ENCODE data around the gene EFNB3.

Gene EFNB3

DNA sequence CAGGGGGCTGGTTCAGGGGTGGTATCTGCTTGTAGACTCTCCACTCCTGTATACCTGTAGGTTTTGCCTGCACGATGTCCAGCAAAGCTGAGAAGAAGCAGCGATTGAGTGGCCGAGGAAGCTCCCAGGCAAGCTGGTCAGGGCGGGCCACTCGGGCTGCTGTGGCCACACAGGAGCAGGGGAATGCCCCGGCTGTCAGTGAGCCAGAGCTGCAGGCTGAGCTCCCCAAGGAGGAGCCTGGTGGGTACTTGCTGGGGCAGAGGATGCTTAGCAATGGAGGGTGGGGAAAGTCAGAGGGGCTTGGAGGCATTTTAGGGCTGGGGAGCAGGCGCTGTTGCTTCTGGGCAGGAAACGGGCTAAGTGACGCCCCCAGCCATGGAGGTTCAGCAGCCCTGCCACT, 14.7 kb downstream of the EFNB3 start:
- no peak for DNase-seq

DNA sequence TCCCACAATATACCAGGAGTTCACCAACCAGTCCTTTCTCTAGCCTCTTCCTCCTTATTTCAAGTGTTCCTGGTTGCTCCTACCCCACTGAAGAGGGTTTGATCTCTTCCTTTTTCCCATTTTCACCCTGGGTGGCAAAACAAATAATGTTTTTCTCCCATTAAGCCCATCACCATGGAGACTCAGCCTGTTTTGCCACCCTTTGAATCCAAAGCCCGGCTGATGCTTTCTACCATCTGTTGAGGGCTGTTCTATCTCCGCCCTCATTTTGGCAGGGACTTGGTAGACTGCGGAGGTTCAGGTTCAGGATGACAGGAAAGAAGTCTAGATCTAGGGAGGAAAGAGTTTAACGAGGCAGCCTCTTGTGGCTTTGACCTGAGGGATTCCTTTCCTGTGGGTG, 15.1 kb downstream of the EFNB3 start:
- no peak for DNase-seq

DNA sequence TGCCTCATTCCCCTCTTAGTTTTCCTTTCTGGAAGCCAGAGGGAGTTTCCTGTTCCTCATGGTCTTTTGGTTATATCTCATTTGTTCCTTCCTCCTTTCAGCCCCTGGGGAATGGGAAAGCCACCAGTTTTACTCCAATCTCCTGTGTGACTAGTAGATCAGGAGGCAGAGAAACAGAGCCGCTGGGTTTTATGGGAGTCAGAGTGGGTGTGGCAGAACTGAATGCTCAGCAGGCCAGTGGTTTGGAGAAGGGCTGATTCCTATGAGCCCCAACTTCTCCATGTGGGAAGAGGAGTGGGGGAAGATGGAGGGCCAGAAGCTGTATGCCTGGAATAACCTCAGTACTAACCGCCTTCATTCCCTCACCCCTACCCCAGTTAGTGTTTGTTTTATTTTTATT, 16.6 kb downstream of the EFNB3 start:
- no peak for DNase-seq

DNA sequence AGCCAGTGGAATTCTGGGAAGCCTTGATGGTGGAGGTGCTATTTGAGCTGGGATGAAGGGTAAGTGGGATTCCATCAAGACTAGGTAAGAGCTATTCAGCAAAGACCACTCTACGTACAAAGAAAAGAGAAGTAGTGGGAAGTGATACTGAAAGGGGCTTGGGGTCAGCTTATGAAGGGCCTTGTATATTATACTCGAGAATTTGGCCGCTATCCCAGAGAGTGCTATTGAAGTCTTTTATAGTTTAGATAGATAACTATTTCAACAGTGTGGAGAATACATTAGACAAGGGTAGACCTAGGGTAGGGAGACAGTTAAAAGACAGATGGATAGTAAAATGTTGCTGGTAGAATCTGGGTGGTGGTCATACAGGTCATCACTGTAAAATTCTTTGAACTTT, 22.9 kb downstream of the EFNB3 start:
- DNase-seq, result no peak

DNA sequence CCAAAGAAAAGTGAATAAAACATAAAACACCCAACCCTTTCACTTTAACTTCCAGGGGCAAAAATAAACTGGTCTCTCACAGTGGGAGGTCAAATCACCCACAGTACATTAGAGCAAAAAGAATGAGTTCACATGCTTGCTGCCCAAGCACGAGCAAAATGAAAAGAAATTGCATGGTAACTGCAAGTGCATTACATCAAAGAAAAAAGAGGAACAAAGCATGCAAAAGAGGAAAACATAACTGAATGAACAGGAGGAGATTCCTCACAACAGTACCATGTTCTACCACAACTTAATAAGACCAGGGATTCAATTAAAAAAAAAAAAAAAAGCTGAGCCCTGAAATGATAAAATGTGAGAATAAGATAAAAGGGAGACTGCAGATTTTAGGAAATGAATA, 24.8 kb downstream of the EFNB3 start:
- DNase-seq, result no peak

DNA sequence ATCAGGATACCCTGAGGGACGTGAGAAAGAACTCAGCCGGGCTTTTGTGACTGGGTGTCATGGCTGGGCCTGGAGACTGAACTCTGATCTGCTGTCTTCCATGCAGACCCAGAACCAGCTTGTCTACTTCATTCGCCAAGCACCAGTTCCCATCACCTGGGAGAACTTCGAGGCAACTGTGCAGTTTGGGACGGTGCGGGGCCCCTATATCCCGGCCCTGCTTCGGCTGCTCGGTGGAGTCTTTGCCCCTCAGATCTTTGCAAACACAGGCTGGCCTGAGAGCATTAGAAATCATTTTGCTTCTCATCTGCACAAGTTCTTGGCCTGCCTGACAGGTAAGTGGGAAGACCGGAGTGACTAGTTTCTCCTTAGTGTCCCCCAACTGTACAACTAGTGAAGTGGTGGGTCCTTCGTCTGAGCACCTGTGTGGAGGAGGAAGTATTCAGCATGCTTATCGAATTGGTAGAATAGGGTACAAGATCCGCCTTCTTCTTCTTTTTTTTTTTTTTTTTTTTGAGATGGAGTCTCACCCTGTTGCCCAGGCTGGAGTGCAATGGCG, 28.1 kb downstream of the EFNB3 start:
- DNase-seq, result no peak

DNA sequence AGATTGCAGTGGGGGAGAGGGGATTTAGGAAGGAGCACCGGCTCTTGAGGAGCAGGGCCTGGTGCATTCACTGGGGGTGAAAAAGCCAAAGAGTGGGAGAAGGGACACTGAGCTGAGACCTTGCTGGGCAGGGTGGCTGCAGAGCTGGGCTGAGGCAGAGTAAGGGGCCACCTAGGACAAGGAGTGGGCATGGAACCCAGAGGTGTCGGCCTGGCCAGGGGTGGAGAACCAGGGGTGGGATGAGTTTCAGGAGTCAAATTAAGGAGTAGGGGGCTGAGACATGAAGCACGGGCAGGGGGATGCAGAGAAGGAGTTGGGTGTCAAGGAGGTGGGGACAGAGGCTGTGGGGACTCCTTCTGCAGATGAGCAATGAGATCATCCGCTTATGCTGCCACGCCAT, 32.6 kb downstream of the EFNB3 start:
- DNase-seq, result no peak

DNA sequence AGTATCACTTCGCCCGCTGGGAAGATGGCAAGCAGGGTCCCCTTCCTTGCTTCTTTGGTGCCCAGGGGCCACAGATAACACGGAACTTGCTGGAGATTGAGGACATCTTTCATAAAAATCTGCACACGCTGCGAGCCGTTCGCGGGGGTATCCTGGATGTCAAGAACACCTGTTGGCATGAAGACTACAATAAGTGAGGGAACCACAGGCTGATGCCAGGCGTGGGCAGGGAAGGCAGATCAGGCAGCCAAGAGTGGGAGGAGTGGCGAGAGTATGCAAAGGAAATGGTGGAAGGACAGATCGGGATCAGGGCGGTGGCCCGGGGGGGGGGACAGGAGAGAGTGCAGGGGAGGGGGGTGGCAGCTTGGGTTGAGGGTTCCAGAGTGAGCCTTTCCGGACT, 34.7 kb downstream of the EFNB3 start:
- DNase-seq, result no peak

DNA sequence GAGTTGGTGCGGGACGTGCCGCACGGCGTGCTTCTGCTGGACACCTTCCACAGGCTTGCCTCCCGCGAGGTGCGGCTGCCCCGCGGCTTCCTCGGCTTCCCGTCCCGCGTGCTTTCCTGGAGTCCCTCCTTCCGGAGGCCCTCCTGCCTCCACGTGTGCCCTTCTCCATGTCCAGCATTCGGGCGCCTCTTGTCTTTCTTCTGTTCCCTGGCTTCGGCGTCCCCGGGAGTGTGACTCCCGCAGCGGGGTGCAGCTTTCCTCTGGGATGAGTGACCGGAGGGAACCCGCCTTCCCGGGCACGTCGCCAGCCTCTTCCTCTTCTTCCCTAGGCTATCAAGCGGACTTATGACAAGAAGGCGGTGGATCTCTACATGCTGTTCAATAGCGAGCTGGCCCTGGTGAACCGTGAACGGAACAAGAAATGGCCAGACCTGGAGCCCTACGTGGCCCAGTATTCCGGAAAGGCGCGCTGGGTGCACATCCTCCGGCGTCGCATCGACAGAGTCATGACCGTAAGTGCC, 35.5 kb downstream of the EFNB3 start:
- DNase-seq, result no peak

DNA sequence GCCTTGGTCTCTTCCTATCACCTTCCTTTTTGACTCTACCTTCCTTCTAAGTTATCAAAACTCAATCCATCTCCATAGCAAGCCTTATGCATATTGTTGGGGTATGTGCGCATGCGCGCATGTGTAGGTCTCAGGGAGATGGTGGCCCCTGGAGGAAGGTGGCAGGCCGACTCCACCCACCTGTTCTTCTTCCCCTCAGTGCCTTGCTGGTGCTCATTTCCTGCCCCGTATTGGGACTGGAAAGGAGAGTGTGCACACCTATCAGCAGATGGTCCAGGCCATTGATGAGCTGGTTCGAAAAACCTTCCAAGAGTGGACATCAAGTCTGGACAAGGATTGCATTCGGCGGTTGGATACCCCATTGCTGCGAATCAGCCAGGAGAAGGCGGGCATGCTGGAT, 37.7 kb downstream of the EFNB3 start:
- DNase-seq, result no peak

DNA sequence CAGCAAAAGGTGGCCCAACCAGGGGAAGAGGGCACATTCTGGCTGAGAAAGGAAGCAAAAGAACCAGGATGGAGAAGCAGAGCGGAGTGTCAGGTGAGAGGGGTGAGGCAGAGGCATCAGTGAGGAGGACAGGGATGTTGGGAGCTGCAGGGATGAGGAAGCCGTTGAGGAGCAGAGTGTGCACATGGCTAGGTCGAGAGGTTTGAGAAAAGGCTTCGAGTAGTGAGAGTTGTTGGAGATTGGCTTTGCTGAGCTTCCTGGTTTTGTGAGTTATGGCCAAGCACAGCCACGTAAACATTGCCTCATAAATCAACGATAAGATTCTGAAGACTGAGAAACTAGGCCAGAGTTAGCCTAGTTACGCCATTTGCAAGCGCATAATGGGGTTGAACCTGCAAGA, 39.4 kb downstream of the EFNB3 start:
- DNase-seq, result no peak

DNA sequence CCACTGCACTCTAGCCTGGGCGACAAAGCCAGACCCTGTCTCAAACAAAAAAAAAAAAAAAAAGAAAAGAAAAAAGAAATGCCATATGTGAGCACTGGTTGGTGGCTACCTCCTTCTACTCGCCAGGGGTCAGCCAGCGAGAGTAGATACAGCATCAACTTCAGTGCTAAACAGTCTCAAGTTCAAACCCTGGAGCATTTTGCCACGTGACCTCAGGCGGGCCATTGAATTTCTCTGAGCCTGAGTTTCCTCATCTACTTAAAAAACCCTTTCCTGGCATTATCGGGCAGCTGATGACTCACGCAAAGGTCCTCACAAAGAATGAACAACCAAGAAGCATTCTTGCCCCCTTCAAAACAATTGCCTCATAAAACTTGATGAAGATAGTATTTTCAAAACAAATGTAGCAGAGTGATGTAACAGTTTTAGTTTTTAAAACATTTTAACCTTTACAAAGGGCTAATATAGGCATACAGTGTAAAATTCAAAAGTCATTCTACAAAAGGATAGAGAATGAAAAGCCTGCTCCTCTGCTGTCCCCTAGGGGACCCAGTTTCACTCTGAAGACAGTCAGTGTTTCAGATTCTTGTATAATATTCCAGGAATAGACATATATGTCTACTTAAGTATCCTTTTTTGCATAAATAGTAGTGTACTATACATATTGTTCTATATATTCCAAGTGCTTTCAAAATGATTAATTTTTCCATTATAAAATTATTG, 40.9 kb downstream of the EFNB3 start:
- no peak for DNase-seq

DNA sequence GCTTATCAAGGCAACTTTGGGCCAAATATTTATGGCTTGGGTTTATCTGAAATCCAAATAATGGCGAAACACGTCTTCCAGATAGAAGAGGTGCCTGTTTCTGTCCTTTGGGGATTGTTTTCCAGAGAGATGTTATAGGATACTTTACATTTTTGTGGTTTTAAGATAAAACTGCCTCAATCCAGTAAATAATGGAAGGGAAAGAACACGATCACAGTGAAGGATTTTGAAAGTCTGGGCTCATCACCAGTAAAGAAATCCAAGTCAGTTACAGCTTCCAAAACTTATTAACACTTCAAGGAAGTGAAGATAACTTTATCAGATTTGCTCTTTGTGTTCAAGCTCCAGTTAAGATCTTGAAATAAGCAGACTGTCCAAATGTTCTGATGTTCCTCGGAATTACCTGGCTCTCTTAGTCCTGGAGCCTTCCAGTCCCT, 42.7 kb downstream of the EFNB3 start:
- no peak for DNase-seq

DNA sequence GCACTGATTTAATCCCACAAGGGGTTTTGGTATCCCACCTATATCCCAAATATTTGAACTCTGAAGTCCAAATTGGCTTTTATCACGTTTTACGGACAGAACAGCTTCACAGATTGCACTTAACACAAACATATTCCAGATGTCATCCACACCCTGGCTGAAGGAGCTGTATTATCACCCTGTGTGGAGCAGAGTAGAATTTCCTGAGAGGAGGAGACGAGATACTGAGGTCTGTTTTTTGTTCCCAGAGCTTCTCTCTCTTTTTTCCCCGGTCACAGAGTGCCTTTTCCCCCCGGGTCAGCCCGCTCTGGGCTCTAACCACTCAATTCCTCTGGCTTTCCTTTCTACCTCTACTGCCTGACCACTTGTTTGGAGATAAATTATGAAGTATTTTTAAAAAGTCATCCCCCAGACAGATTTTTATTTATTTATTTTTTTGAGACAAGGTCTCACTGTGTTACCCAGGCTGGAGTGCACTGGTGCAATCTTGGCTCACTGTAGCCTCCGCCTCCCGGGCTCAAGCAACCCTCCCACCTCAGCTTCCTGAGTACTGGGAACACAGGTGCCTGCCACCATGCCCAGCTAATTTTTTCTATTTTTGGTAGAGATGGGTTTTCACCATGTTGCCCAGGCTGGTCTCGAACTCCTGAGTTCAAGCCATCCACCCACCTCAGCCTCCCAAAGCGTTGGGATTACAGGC, 43.2 kb downstream of the EFNB3 start:
- no peak for DNase-seq

DNA sequence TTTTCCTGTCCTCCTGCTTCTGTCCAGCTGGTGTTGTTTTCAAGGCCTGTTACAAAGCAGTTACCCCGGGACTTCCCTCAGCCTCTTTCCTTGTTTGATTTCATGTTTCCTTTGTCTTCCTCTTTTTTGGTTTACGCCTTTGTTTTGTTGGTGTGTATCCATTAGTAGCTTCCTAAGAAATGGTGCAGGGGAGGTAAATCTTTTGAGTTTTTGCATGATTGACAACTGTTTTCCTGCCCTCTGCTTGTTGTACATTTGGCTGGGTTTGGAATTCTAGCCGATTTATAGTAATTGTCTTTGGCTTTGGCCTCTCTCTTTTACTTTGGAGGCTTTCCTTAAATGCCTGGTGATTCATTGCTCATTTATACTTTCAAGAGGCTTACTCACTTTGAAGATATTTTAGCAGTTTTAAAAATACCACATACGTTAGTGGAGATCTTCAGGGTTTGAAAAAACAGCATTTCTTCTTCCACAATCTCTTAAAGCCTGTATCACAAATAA, 45.4 kb downstream of the EFNB3 start:
- DNase-seq, result no peak

DNA sequence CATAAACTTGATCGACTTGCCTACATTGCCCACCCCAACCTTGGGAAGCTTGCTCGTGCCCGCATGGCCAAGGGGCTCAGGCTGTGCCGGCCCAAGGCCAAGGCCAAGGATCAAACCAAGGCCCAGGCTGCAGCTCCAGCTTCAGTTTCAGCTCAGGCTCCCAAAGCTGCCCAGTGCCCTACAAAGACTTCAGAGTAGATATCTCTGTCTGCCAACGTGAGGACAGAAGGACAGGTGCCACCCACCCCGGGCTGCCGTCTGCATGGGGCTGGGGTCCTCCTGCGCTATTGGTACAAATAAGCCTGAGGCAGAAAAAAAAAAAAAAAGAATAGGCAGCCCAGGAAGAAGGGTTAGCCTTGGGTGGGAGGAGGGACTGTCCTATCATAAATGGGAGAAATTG, 49.7 kb downstream of the EFNB3 start:
- DNase-seq, result no peak

DNA sequence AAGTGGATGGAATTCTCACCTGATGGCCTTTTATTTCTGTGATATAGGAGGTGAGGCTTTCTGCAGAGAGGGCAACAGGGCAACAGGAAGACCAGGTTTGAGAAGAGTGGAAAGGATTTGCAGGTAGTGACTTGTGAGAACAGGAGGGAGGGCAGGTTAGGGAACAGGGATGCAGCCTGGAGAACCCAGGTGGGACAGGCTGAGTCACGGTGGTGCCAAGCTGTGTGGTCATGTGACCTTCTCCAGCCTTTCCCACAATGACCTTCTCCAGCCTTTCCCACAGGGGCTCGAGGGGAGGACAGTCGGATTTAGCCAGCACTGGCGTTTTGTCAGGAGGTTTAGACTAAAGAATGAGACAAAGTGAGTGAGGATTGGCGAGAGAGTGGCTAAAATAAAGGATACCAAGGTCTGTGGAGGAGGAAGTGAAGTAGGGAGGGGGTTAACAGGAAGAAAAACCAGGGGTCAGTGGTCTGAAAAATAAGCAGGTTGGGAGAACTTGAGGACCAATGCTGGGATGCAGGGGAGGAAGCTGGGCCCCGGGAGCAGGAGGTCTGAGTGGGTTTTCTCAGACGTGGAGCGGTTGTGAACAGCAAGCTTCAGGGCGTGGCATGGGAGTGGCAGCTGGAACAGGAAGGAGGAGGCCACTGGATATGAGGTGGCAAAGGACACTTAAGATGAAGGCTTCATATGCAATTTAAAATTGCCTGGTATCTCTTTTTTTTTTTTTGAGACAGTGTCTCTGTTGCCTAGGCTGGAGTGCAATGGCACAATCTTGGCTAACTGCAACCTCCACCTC, 50.3 kb downstream of the EFNB3 start:
- DNase-seq, result no peak

DNA sequence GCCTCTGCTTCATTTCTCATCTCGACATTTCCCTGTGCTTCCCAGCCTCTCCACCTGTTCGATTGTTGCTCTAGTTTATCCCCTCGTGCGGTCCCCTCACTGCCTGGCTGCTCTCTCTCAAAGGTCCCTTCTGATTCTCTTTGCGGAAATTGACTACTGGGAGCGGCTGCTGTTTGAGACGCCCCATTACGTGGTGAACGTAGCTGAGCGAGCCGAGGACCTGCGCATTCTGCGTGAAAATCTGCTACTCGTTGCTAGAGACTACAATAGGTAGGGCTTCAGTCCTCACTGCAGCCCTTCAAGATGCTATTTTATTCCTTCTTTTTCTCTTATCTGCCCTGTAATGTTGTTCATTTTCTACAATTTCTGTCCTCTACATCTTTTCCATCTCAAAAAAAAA, 52.0 kb downstream of the EFNB3 start:
- no peak for DNase-seq
